ENCODE results near the gene RPRD1A. TPM values are rescaled to one million over a fixed set of nuclear protein-coding genes. Genes with fewer than 3 reads are reported as not detected.
"Not testable (repeated sequence)": the region's sequence is repeated elsewhere in the genome, so short reads cannot be mapped to it uniquely, and the experiment has no call there.

The RPRD1A gene
- total and polyA plus RNA-seq, 9 of the 15 experiments (the other 6 are each of a cell fraction or from before 2014, with no cell fraction given) = 30.2 to 142 (median 66.0) TPM

- in situ Hi-C loops (cut with MboI); intact Hi-C loops (cut with micrococcal nuclease); H3K4me1 ChIP-seq (replicated peaks in 1 of 2; ENCODE audit: control insufficient read depth in 2 of 2, insufficient read depth in 2 of 2, low read length in 2 of 2); H3K4me3 ChIP-seq; H3K27ac ChIP-seq (ENCODE audit: extremely low read depth, low read depth, low read length); H3K4me2 ChIP-seq (ENCODE audit: insufficient read depth, low read length); H2AFZ ChIP-seq (ENCODE audit: low read depth, low read length); DNase-seq (ENCODE audit: extremely low read depth in 1 of 4, low spot score in 3 of 4); FAIRE-seq; H3K27me3 ChIP-seq (ENCODE audit: control insufficient read depth in 2 of 2, insufficient read depth in 2 of 2, low read length in 2 of 2); H3K9me3 ChIP-seq (replicated peaks; ENCODE audit: control insufficient read depth, insufficient read depth, low read depth, low read length); H3K9me1 ChIP-seq (ENCODE audit: control insufficient read depth, insufficient read depth, low read length); CTCF ChIA-PET (ENCODE audit: low intra/inter-chr PET ratio); ATAC-seq; H3K9ac ChIP-seq (ENCODE audit: insufficient read depth in 1 of 2, low read depth in 2 of 2, low read length in 2 of 2); BruUV-seq (replicated peaks); H4K20me1 ChIP-seq (replicated peaks; ENCODE audit: control insufficient read depth, insufficient read depth, low read length): not testable (repeated sequence)
- peaks cover 78% of the 10 kb centered on the region for H3K79me2 ChIP-seq (ENCODE audit: control insufficient read depth, insufficient read depth, low read length)
- WGBS (ENCODE audit: insufficient coverage, low coverage, missing lambda C conversion rate) = 96% methylated on average over 9 of the region's 9 CpGs
- POLR2A ChIA-PET = interaction anchor here (0.6 to 2.5 kb wide), 8 partner anchors 10 to 586 kb away, joined by 3 to 8 read pairs (median 4); no protein-coding TSS in a partner anchor
- peaks cover 19% of the 10 kb centered on the region; the same call in 2 of the 3 replicates for H3K36me3 ChIP-seq (ENCODE audit: control insufficient read depth, insufficient read depth, low read length)
Measured at GRCh38 chr18:36064809-36065079, 2.6 kb downstream of the RPRD1A start.

GRCh38 chr18:36064027-36064808 lies 3.1 kb downstream of the RPRD1A start:
- H3K4me2 ChIP-seq (ENCODE audit: insufficient read depth, low read length) = no peak overlapping the region
- H3K79me2 ChIP-seq (ENCODE audit: control insufficient read depth, insufficient read depth, low read length) = peaks cover 83% of the 10 kb centered on the region
- FAIRE-seq (no peak), DNase-seq (ENCODE audit: extremely low read depth in 1 of 4, low spot score in 3 of 4) (no peak), ATAC-seq (no peak)
- peaks cover 0 to 10% of the 10 kb centered on the region in 2 experiments; a peak in 4 of 5 replicates for H3K4me1 ChIP-seq (replicated peaks in 1 of 2; ENCODE audit: control insufficient read depth in 2 of 2, insufficient read depth in 2 of 2, low read length in 2 of 2)
- in situ Hi-C loops (cut with MboI) = no loop called here
- 0 out of 4 replicates have a peak overlapping the region, but pooled peaks of 1 of the 2 experiments have one; percentile 26 for H3K9ac ChIP-seq (ENCODE audit: insufficient read depth in 1 of 2, low read depth in 2 of 2, low read length in 2 of 2)
- H3K4me3 ChIP-seq = no peak overlapping the region
- H3K27me3 ChIP-seq (ENCODE audit: control insufficient read depth in 2 of 2, insufficient read depth in 2 of 2, low read length in 2 of 2) = no peaks in the 10 kb centered on the region
- intact Hi-C loops (cut with micrococcal nuclease) = no loop called here
- ChIA-PET POLR2A (interaction anchor here (0.6 to 2.5 kb wide), 8 partner anchors 14 to 587 kb away, joined by 3 to 8 read pairs (median 4); no protein-coding TSS in a partner anchor), CTCF (ENCODE audit: low intra/inter-chr PET ratio) (no interaction called here)
- peaks cover 4% of the 10 kb centered on the region; the same call in 1 of the 2 replicates for H3K9me3 ChIP-seq (replicated peaks; ENCODE audit: control insufficient read depth, insufficient read depth, low read depth, low read length)
- WGBS (ENCODE audit: insufficient coverage, low coverage, missing lambda C conversion rate) = 94% methylated on average over 30 of the region's 31 CpGs
- H3K36me3 ChIP-seq (ENCODE audit: control insufficient read depth, insufficient read depth, low read length) = peaks cover 19% of the 10 kb centered on the region; the same call in 2 of the 3 replicates
- H2AFZ ChIP-seq (ENCODE audit: low read depth, low read length) = no peak overlapping the region
- no peaks in the 10 kb centered on the region for H4K20me1 ChIP-seq (replicated peaks; ENCODE audit: control insufficient read depth, insufficient read depth, low read length)
- H3K27ac ChIP-seq (ENCODE audit: extremely low read depth, low read depth, low read length) = no peak overlapping the region
- no peaks in the 10 kb centered on the region for H3K9me1 ChIP-seq (ENCODE audit: control insufficient read depth, insufficient read depth, low read length)
- no TSS peak for BruUV-seq (replicated peaks)
- TF ChIP-seq NFYB (IDR thresholded peaks at IDR 0.05; ENCODE audit: extremely low read depth, insufficient read length) (peak; percentile 86), FOS (IDR thresholded peaks at IDR 0.05; ENCODE audit: extremely low read depth, insufficient read length) (peak; percentile 2), ASH1L (IDR thresholded peaks at IDR 0.05; ENCODE audit: borderline replicate concordance, low read depth, partially characterized antibody) (peak; percentile 27), RBM25 (IDR thresholded peaks at IDR 0.05; ENCODE audit: low read depth, low read length, severe bottlenecking) (peak; percentile 48), SUPT5H (IDR thresholded peaks at IDR 0.05) (no peak), RBM22 (IDR thresholded peaks at IDR 0.05; ENCODE audit: low read depth, low read length, poor library complexity, severe bottlenecking) (peak; percentile 68), ZNF316 (IDR thresholded peaks at IDR 0.05) (peak; percentile 60), POLR2G (IDR thresholded peaks at IDR 0.05; ENCODE audit: low read depth, low read length) (peak; percentile 49), ZBTB33 (CRISPR knock-in tag; IDR thresholded peaks at IDR 0.05) (peak; percentile 92)
- TF ChIP-seq, protein P1, sequence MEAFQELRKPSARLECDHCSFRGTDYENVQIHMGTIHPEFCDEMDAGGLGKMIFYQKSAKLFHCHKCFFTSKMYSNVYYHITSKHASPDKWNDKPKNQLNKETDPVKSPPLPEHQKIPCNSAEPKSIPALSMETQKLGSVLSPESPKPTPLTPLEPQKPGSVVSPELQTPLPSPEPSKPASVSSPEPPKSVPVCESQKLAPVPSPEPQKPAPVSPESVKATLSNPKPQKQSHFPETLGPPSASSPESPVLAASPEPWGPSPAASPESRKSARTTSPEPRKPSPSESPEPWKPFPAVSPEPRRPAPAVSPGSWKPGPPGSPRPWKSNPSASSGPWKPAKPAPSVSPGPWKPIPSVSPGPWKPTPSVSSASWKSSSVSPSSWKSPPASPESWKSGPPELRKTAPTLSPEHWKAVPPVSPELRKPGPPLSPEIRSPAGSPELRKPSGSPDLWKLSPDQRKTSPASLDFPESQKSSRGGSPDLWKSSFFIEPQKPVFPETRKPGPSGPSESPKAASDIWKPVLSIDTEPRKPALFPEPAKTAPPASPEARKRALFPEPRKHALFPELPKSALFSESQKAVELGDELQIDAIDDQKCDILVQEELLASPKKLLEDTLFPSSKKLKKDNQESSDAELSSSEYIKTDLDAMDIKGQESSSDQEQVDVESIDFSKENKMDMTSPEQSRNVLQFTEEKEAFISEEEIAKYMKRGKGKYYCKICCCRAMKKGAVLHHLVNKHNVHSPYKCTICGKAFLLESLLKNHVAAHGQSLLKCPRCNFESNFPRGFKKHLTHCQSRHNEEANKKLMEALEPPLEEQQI (IDR thresholded peaks at IDR 0.05) = 0 out of 2 replicates have a peak, but pooled peaks have one; percentile 68
